ENCODE measurements around the gene ZNF785. TPM values are rescaled to one million over a fixed set of nuclear protein-coding genes. Genes with fewer than 3 reads are reported as not detected.

ZNF785 gene
- total and polyA plus RNA-seq, 3 donors from 2014 or later, result 5.9 to 17.1 (median 14.8) TPM

DNA sequence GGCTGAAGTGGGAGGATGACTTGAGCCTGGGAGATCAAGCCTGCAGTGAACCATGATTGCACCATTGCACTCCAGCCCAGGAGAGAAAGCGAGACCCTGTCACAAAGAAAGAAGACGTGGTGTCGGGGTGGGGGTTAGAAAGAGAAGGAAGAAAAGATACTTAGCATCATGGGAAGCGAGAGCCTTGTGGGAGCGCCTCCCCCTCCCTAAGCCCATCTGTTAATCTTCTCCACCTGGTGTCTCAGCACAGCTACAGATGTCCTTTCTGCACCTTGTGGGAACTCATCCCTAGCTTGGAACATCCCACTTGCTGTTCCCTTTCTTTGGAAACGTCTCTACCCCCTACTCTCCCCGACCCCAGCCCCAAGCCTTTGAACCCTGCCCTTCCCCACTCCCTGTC, 20.0 kb downstream of the ZNF785 start:
- no peak for TF ChIP-seq POLR2A (IDR thresholded peaks at IDR 0.05)
- TF ChIP-seq, protein P1, sequence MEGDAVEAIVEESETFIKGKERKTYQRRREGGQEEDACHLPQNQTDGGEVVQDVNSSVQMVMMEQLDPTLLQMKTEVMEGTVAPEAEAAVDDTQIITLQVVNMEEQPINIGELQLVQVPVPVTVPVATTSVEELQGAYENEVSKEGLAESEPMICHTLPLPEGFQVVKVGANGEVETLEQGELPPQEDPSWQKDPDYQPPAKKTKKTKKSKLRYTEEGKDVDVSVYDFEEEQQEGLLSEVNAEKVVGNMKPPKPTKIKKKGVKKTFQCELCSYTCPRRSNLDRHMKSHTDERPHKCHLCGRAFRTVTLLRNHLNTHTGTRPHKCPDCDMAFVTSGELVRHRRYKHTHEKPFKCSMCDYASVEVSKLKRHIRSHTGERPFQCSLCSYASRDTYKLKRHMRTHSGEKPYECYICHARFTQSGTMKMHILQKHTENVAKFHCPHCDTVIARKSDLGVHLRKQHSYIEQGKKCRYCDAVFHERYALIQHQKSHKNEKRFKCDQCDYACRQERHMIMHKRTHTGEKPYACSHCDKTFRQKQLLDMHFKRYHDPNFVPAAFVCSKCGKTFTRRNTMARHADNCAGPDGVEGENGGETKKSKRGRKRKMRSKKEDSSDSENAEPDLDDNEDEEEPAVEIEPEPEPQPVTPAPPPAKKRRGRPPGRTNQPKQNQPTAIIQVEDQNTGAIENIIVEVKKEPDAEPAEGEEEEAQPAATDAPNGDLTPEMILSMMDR (IDR thresholded peaks at IDR 0.05), result no peak
- no peak for DNase-seq
- Histone ChIP-seq H3K4me1 (peaks cover 7% of the 10 kb centered on the region), H3K36me3 (ENCODE audit: low read depth, missing control alignments) (no peaks in the 10 kb centered on the region), H3K27me3 (no peaks in the 10 kb centered on the region), H3K9me3 (no peaks in the 10 kb centered on the region), H3K27ac (no peak overlapping the region), H3K4me3 (no peak overlapping the region)
- intact Hi-C loops (cut with DNase I; ENCODE audit: low total_unique reads), result no loop called here
- WGBS, 2 donors, result 54 to 69% methylated on average over 7 of the region's 7 CpGs

- Histone ChIP-seq H3K9me3 (no peaks in the 10 kb centered on the region), H3K27ac (no peak overlapping the region), H3K4me3 (peak overlapping the region; percentile 48 to 62), H3K36me3 (ENCODE audit: low read depth, missing control alignments) (no peaks in the 10 kb centered on the region), H3K27me3 (no peaks in the 10 kb centered on the region), H3K4me1 (peaks cover 12% of the 10 kb centered on the region)
- TF ChIP-seq POLR2A (IDR thresholded peaks at IDR 0.05), result no peak
- TF ChIP-seq, protein P1 (IDR thresholded peaks at IDR 0.05), result no peak
- WGBS, 2 donors, result 61 to 66% methylated on average over 14 of the region's 14 CpGs
- intact Hi-C loops (cut with DNase I; ENCODE audit: low total_unique reads), result no loop called here
- peak; percentile 22 for DNase-seq
Observed at GRCh38 chr16:30562021-30562420, 23.5 kb downstream of the ZNF785 start.

- Histone ChIP-seq H3K27me3 (no peaks in the 10 kb centered on the region), H3K4me3 (peak overlapping the region; percentile 48 to 62), H3K9me3 (no peaks in the 10 kb centered on the region), H3K36me3 (ENCODE audit: low read depth, missing control alignments) (no peaks in the 10 kb centered on the region), H3K4me1 (peaks cover 17% of the 10 kb centered on the region), H3K27ac (peak overlapping the region; percentile 53 to 57)
- DNase-seq, result peak; percentile 52
- TF ChIP-seq, protein P1 (IDR thresholded peaks at IDR 0.05), result no peak
- no peak for TF ChIP-seq POLR2A (IDR thresholded peaks at IDR 0.05)
- intact Hi-C loops (cut with DNase I; ENCODE audit: low total_unique reads), result no loop called here
- 15 to 29% methylated on average over 5 to 46 of the region's 46 CpGs for WGBS, 2 donors
Observed at GRCh38 chr16:30561089-30561816, 24.2 kb downstream of the ZNF785 start.

GRCh38 chr16:30559690-30560089, 25.8 kb downstream of the ZNF785 start:
- H3K4me1 ChIP-seq, result peaks cover 17% of the 10 kb centered on the region
- no peaks in the 10 kb centered on the region for H3K36me3 ChIP-seq (ENCODE audit: low read depth, missing control alignments)
- TF ChIP-seq, protein P1 (IDR thresholded peaks at IDR 0.05), result no peak
- TF ChIP-seq POLR2A (IDR thresholded peaks at IDR 0.05), result no peak
- no peaks in the 10 kb centered on the region for H3K27me3 ChIP-seq
- H3K27ac ChIP-seq, result no peak overlapping the region
- no peak overlapping the region for H3K4me3 ChIP-seq
- H3K9me3 ChIP-seq, result no peaks in the 10 kb centered on the region
- intact Hi-C loops (cut with DNase I; ENCODE audit: low total_unique reads), result no loop called here
- DNase-seq, result no peak
- WGBS, 2 donors, result 79 to 84% methylated on average over 6 of the region's 6 CpGs
